IMR-90 (cell line): ENCODE results near the gene UNC13C. TPM values are rescaled to one million over a fixed set of nuclear protein-coding genes. Genes with fewer than 3 reads are reported as not detected.

Source experiments
- ATAC-seq: fragments of 200-7000 bp; cut with Tn5 transposase; 2 replicates; pipeline ENCODE4 v1.9.1; 2020; ENCODE audit warnings: low read depth, mild to moderate bottlenecking, moderate library complexity
- BruUV-seq: library from RNA; stranded (reverse); fragments of 400-500 nt; replicated peaks from 2 replicates; lab custom pipeline; 2021; lab: Mats Ljungman, UMichigan
- CTCF ChIA-PET: fragments of 300-600 bp; formaldehyde crosslinking; extraction: SDS; loops from one replicate; lab custom pipeline; 2021; ENCODE audit warnings: antibody characterized with exemption; lab: Yijun Ruan, JAX
- POLR2A ChIA-PET: fragments of 300-600 bp; sonication (Branson Sonifier 250); formaldehyde crosslinking; loops from one replicate; lab custom pipeline; 2022; ENCODE audit warnings: antibody characterized with exemption; ENCODE audit not compliant: unreplicated experiment; lab: Charles Lee
- DNase-seq: peaks from one replicate; pipeline ENCODE4 v3.0.0; 2013
- H2AFZ ChIP-seq: replicated peaks from 2 replicates; pipeline ENCODE3; 2013; ENCODE audit warnings: low read length, mild to moderate bottlenecking; ENCODE audit not compliant: poor library complexity
- H2AK5ac ChIP-seq: 2 replicates; pipeline ENCODE4 v1.6.1; 2013; ENCODE audit warnings: low read depth, low read length, inconsistent platforms
- H2AK9ac ChIP-seq: replicated peaks from 2 replicates; pipeline ENCODE3; 2013; ENCODE audit warnings: mild to moderate bottlenecking, low read depth, low read length, moderate library complexity; ENCODE audit not compliant: poor library complexity
- H2BK120ac ChIP-seq: 2 replicates; pipeline ENCODE4 v1.6.1; 2013; ENCODE audit warnings: low read depth, low read length, inconsistent platforms
- H2BK15ac ChIP-seq: 3 replicates; pipeline ENCODE4 v1.6.1; 2013; ENCODE audit warnings: low read depth, low read length, inconsistent platforms
- H2BK20ac ChIP-seq: 2 replicates; pipeline ENCODE4 v1.6.1; 2013; ENCODE audit warnings: low read depth, mild to moderate bottlenecking, inconsistent platforms, low read length, moderate library complexity
- H2BK5ac ChIP-seq: 2 replicates; pipeline ENCODE4 v1.6.1; 2013; ENCODE audit warnings: mild to moderate bottlenecking, low read depth, low read length, inconsistent platforms; ENCODE audit not compliant: poor library complexity, severe bottlenecking
- H3K14ac ChIP-seq: replicated peaks from 2 replicates; pipeline ENCODE4 v1.6.1; 2013; ENCODE audit warnings: low read depth, low read length, inconsistent platforms
- H3K18ac ChIP-seq: 2 replicates; pipeline ENCODE4 v1.6.1; 2013; ENCODE audit warnings: low read depth, low read length, control low read depth
- H3K23ac ChIP-seq: 2 replicates; pipeline ENCODE4 v1.6.1; 2013; ENCODE audit warnings: low read depth, low read length, inconsistent platforms
- H3K27ac ChIP-seq: 2 replicates; pipeline ENCODE4 v1.5.1; 2013; ENCODE audit warnings: mild to moderate bottlenecking, control low read depth, low read length; ENCODE audit not compliant: insufficient read depth
- H3K27me3 ChIP-seq: 2 replicates; pipeline ENCODE4 v1.6.1; 2013; ENCODE audit warnings: low read length; ENCODE audit not compliant: control insufficient read depth, insufficient read depth
- H3K36me3 ChIP-seq: 2 replicates; pipeline ENCODE4 v1.6.1; 2013; ENCODE audit warnings: low read length, mixed read lengths; ENCODE audit not compliant: control insufficient read depth, insufficient read depth
- H3K4ac ChIP-seq: 2 replicates; pipeline ENCODE4 v1.6.1; 2013; ENCODE audit warnings: low read depth, low read length, inconsistent platforms
- H3K4me1 ChIP-seq: 2 replicates; pipeline ENCODE4 v1.6.1; 2013; ENCODE audit warnings: low read length, mixed read lengths; ENCODE audit not compliant: control insufficient read depth, insufficient read depth
- H3K4me2 ChIP-seq: 2 replicates; pipeline ENCODE4 v1.6.1; 2013; ENCODE audit warnings: low read depth, mild to moderate bottlenecking, control low read depth, low read length, moderate library complexity
- H3K4me3 ChIP-seq: 2 replicates; pipeline ENCODE4 v1.5.1; 2013; ENCODE audit warnings: low read depth, mild to moderate bottlenecking, control low read depth, low read length, moderate library complexity; ENCODE audit not compliant: insufficient read depth
- H3K56ac ChIP-seq: 2 replicates; pipeline ENCODE4 v1.6.1; 2013; ENCODE audit warnings: low read length, inconsistent platforms; ENCODE audit not compliant: insufficient read depth; ENCODE audit errors: extremely low read depth
- H3K79me1 ChIP-seq, 2 experiments: 2 replicates each; pipeline ENCODE4 v1.6.1; 2013; ENCODE audit warnings: low read length in 2 of 2, inconsistent platforms in 1 of 2, low read depth in 1 of 2
- H3K9ac ChIP-seq: 2 replicates; pipeline ENCODE4 v1.6.1; 2013; ENCODE audit warnings: low read depth, low read length, control low read depth
- H3K9me1 ChIP-seq: 2 replicates; pipeline ENCODE4 v1.6.1; 2013; ENCODE audit warnings: low read length, inconsistent platforms; ENCODE audit not compliant: insufficient read depth
- H3K9me3 ChIP-seq: 2 replicates; pipeline ENCODE4 v1.6.1; 2013; ENCODE audit warnings: low read length; ENCODE audit not compliant: control insufficient read depth, insufficient read depth
- H4K20me1 ChIP-seq: 2 replicates; pipeline ENCODE4 v1.6.1; 2013; ENCODE audit warnings: low read length, inconsistent platforms; ENCODE audit not compliant: insufficient read depth
- H4K5ac ChIP-seq: 2 replicates; pipeline ENCODE4 v1.6.1; 2013; ENCODE audit warnings: mild to moderate bottlenecking, low read depth, low read length, control low read depth
- H4K8ac ChIP-seq, 2 experiments: 2 replicates each; pipeline ENCODE4 v1.6.1; 2013; ENCODE audit warnings: low read depth in 2 of 2, low read length in 2 of 2, control low read depth in 1 of 2, inconsistent platforms in 1 of 2
- H4K91ac ChIP-seq: 2 replicates; pipeline ENCODE4 v1.6.1; 2013; ENCODE audit warnings: low read depth, low read length, inconsistent platforms; ENCODE audit not compliant: insufficient read depth
- FOS ChIP-seq: fragments of 150-350 bp; IDR thresholded peaks from 2 replicates; pipeline ENCODE4 v1.6.1; 2016; ENCODE audit warnings: low read depth, low read length
- MAFK ChIP-seq: IDR thresholded peaks from 2 replicates; pipeline ENCODE4 v1.6.1; 2012; ENCODE audit warnings: low read depth, low read length, improper control_type of control experiment
- MAZ ChIP-seq: IDR thresholded peaks from 2 replicates; pipeline ENCODE4 v1.6.1; 2012; ENCODE audit warnings: low read depth, mild to moderate bottlenecking, low read length, improper control_type of control experiment, moderate library complexity, borderline replicate concordance
- POLR2A ChIP-seq: IDR thresholded peaks from 2 replicates; pipeline ENCODE4 v1.6.1; 2012; ENCODE audit warnings: mild to moderate bottlenecking, low read depth, low read length
- RAD21 ChIP-seq: IDR thresholded peaks from 2 replicates; pipeline ENCODE4 v1.6.1; 2012; ENCODE audit warnings: low read length, improper control_type of control experiment
- RCOR1 ChIP-seq: IDR thresholded peaks from 2 replicates; pipeline ENCODE4 v1.6.1; 2012; ENCODE audit warnings: mild to moderate bottlenecking, low read length, improper control_type of control experiment; ENCODE audit not compliant: insufficient replicate concordance
- RFX5 ChIP-seq: IDR thresholded peaks from 2 replicates; pipeline ENCODE4 v1.8.0; 2012; ENCODE audit warnings: low read depth, mild to moderate bottlenecking, low read length, moderate library complexity
- WGBS, 2 experiments: methylation state at CpG; one replicate each; pipeline versions ENCODE4 v1.1.5 to v1.1.7; 2013; ENCODE audit warnings: missing lambda C conversion rate in 2 of 2; ENCODE audit not compliant: insufficient read length in 1 of 2; ENCODE audit errors: extremely low coverage in 2 of 2; 5-methylcytosine and 5-hydroxymethylcytosine counted together
- dilution Hi-C: fragments of 300-500 bp; cut with HindIII; formaldehyde crosslinking; loops from one replicate; pipeline ENCODE4 v1.14.3; 2018; ENCODE audit warnings: low sequenced_read_pairs; ENCODE audit not compliant: unreplicated experiment
- in situ Hi-C: fragments of 300-500 bp; cut with MboI; formaldehyde crosslinking; loops from 3 replicates; pipeline ENCODE4 v1.14.3; 2019; ENCODE audit warnings: low sequenced_read_pairs, inconsistent platforms, mixed read lengths
- intact Hi-C: fragments of 100-400 bp; cut with micrococcal nuclease; formaldehyde crosslinking; loops from 2 replicates; pipeline ENCODE4 v1.10.0; 2022
- polyA plus RNA-seq, 3 experiments: library from polyadenylated mRNA; depleted of rRNA; stranded (reverse); fragments of >200 nt; gene quantifications; 2 replicates each; pipeline ENCODE4 v1.2.3, GENCODE V29; 2012; ENCODE audit warnings: low replicate concordance in 1 of 3
- total RNA-seq: library from RNA; depleted of rRNA; stranded (reverse); fragments of >200 nt; gene quantifications from 2 replicates; pipeline ENCODE4 v1.2.3, GENCODE V29; 2012
- TF ChIP-seq, protein P1 (sequence below): conservative IDR thresholded peaks from 2 replicates; pipeline ENCODE4 v1.5.1; 2012; ENCODE audit warnings: mild to moderate bottlenecking, low read depth, low read length, improper control_type of control experiment

The UNC13C gene
- total and polyA plus RNA-seq, 2 of the 4 experiments (the other 2 are of a cell fraction): not detected

DNA sequence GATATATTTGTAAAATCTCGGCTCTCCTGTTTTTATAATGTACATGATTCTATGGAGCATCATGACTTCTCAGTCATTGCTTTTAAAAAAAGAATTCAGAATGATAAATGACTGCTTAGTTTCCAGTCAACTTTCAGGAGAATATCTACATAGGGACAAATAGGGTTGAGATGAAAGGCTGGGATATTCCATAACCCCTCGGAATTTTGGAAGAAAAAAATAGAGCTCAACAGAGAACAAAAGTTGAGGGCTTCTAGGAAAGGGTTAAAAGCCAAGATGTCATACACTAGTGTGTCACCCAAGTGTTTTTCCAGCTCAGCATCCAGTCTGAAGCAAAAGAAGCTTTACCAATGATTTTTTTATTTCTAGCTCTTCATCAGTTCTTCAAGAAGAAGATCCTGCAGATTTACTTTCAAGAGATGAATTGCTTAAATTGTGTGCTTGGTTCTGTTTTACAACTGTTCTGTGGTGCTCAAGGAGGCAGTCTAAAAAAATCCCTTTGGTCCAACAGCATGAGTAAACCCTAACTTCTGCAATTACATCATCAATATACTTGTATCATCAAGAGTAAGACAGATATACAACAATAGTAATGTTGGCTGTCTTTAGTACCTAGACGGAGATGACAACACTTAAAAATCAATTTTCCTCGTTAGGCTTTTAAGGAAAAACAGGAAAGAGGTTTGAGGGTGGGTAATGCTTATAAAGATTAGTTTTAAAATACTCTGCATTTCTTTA, 979 bp downstream of the UNC13C start:
- peaks cover 2% of the 10 kb centered on the region for H3K9me3 ChIP-seq
- no peak overlapping the region for H4K5ac ChIP-seq
- H3K79me1 ChIP-seq: no peaks in the 10 kb centered on the region
- no peak overlapping the region for H3K14ac ChIP-seq
- H2BK5ac ChIP-seq: no peak overlapping the region
- H3K18ac ChIP-seq: no peak overlapping the region
- no peaks in the 10 kb centered on the region for H3K27me3 ChIP-seq
- TF ChIP-seq POLR2A (no peak), MAZ (no peak), FOS (no peak), RCOR1 (no peak), RFX5 (no peak), RAD21 (no peak), MAFK (no peak)
- TF ChIP-seq, protein P1, sequence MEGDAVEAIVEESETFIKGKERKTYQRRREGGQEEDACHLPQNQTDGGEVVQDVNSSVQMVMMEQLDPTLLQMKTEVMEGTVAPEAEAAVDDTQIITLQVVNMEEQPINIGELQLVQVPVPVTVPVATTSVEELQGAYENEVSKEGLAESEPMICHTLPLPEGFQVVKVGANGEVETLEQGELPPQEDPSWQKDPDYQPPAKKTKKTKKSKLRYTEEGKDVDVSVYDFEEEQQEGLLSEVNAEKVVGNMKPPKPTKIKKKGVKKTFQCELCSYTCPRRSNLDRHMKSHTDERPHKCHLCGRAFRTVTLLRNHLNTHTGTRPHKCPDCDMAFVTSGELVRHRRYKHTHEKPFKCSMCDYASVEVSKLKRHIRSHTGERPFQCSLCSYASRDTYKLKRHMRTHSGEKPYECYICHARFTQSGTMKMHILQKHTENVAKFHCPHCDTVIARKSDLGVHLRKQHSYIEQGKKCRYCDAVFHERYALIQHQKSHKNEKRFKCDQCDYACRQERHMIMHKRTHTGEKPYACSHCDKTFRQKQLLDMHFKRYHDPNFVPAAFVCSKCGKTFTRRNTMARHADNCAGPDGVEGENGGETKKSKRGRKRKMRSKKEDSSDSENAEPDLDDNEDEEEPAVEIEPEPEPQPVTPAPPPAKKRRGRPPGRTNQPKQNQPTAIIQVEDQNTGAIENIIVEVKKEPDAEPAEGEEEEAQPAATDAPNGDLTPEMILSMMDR: no peak
- ChIA-PET POLR2A (no interaction called here), CTCF (interaction anchor here (0.6 kb wide), 1 partner anchor 9 kb away, joined by 3 read pairs; no protein-coding TSS in a partner anchor)
- no peak for DNase-seq
- no CpG with 5 or more reads among the region's 4 CpGs for WGBS, 2 experiments
- H3K9me1 ChIP-seq: no peaks in the 10 kb centered on the region
- no peaks in the 10 kb centered on the region for H3K36me3 ChIP-seq
- dilution Hi-C loops (no loop called here), in situ Hi-C loops (no loop called here), intact Hi-C loops (no loop called here)
- no peak overlapping the region for H3K4me3 ChIP-seq
- H3K4me1 ChIP-seq: no peaks in the 10 kb centered on the region
- H3K9ac ChIP-seq: no peak overlapping the region
- no peak overlapping the region for H3K23ac ChIP-seq
- H4K8ac ChIP-seq: no peak overlapping the region
- no peak overlapping the region for H3K27ac ChIP-seq
- no peak overlapping the region for H2AK5ac ChIP-seq
- H3K4me2 ChIP-seq: no peak overlapping the region
- H4K20me1 ChIP-seq: no peaks in the 10 kb centered on the region
- H2AFZ ChIP-seq: no peak overlapping the region
- no TSS peak for BruUV-seq
- no peak overlapping the region for H2BK15ac ChIP-seq
- H2BK20ac ChIP-seq: no peak overlapping the region
- H4K91ac ChIP-seq: no peak overlapping the region
- no peak overlapping the region for H2BK120ac ChIP-seq
- no peak overlapping the region for H3K4ac ChIP-seq
- H2AK9ac ChIP-seq: no peak overlapping the region
- no peak overlapping the region for H3K56ac ChIP-seq
- no peak for ATAC-seq
